GM18508 (cell line): Measurements from ENCODE around the gene CAPN8.

Experiments used
- ATAC-seq: cut with Tn5 transposase; IDR thresholded peaks from one replicate; pipeline ENCODE4 v1.9.1; 2021; ENCODE audit warnings: moderate number of reproducible peaks; ENCODE audit not compliant: insufficient read depth, unreplicated experiment

CAPN8 gene

GRCh38 chr1:223665592-223666312 is at the start of gene CAPN8:
Gene CAPN8, minus strand, starts transcription at chr1:223665701. Its CDS starts 55 bp downstream, at chr1:223665646.
- ATAC-seq, result no peak

- ATAC-seq, result no peak
Measured at GRCh38 chr1:223714849-223715603, 49.5 kb upstream of the CAPN8 start.

- ATAC-seq, result no peak
Measured at GRCh38 chr1:223714421-223714724, 48.9 kb upstream of the CAPN8 start.

- ATAC-seq, result no peak
Measured at GRCh38 chr1:223713546-223714420, 48.3 kb upstream of the CAPN8 start.

GRCh38 chr1:223712850-223713474 is 47.5 kb upstream of the CAPN8 start:
- ATAC-seq, result no peak

DNA sequence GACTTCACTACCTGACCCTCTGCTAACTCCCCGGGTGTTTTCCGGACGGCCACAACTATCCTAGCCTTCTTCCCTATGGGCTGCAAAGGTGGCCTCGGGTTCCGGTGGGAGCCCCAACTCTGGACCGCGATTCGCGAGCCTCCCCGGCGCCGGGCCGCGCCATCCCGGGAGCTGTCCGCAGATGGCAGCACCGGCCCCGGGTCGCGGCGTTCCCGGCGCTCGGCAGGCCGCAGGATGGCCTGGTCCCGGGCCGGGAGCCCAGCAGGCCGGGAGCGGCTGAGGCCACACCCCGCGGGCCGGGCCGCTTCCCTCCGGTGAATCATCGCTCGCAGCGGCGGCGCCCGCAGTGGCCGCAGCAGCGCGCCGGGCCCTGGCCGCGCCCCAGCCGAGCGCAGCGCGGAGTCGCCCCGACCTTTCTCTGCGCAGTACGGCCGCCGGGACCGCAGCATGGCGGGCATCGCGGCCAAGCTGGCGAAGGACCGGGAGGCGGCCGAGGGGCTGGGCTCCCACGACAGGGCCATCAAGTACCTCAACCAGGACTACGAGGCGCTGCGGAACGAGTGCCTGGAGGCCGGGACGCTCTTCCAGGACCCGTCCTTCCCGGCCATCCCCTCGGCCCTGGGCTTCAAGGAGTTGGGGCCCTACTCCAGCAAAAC is 46.8 kb upstream of the CAPN8 start, which contains the start of gene CAPN2:
Gene CAPN2 (plus strand): TSS at position 346 of the 656 bp plus-strand sequence. CDS start 102 bp downstream, at position 448.
- ATAC-seq, result no peak

DNA sequence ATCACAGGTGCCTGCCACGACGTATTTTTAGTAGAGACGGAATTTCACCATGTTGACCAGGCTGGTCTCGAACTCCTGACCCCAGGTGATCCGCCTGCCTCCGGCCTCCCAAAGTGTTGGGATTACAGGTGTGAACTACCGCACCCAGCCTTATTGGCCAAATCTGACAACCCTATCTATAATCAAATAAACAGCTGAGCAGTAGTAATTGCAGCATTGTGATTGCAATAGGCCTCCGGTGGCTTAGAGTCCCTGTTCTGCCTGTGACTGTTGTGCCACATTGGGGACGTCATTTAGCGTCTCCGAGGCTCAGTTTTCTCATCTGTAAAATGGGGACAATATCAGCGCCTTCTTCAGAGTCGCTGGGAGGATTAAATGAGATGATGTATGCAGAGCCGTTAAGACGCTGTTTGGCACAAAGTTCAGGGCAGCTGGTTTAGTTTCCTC is 46.3 kb upstream of the CAPN8 start:
- no peak for ATAC-seq

- no peak for ATAC-seq
Measured at GRCh38 chr1:223711173-223711572, 45.7 kb upstream of the CAPN8 start.

DNA sequence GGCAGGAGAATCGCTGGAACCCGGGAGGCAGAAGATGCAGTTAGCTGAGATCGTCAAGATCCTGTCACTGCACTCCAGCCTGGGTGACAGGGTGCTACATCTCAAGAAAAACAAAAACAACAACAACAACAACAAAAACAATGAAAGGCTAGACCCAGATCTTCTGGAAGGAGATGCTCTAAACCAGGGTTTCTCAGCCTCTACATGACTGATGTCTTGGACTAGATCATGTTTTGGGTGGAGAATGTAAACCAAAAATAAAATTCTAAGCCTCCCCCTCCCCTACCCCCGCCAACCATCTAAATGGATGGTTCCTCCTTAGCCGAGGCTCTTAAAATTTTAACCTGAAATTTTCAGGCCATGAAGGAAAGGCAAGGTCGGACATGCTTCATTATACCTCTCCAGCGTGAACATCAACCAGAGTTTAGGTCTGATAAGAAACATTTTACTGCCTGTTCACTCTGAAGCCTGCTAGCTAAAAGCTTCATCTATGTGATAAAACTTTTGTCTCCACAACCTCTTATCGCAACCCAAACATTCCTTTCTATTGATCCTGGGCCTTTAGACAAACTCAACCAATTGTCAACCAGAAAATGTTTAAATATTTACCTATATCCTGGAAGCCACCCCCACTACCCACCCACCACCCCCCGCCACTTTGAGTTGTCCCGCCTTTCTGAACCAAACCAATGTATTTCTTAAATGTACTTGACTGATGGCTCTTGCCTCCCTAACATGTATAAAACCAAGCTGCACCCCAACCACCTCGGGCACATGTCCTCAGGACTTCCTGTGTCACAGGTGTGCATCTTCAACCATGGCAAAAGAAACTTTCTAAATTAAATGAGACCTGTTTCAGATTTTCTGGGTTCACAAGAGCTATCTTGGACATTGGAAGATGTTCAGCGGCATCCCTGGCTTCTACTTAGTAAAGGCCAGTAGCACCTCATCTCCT is 45.0 kb upstream of the CAPN8 start:
- no peak for ATAC-seq

DNA sequence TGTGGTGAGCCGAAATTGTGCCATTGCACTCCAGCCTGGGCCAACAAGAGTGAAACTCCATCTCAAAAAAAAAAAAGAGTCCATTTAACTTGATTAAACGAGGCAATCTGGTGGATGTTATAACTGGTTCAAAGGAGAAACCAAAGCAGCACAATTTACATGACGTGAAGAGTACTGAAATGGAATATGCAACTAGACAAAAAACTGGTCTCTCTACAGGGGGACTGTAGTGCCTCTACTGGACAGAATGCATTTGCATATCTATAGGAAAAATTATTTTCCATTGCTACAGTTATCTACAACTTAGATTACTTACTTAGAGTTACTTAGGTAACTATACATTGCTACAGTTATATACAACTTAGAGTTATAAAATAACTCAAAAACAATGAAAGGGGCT is 44.1 kb upstream of the CAPN8 start:
- no peak for ATAC-seq

- ATAC-seq, result no peak
Measured at GRCh38 chr1:223708651-223709268, 43.3 kb upstream of the CAPN8 start.

DNA sequence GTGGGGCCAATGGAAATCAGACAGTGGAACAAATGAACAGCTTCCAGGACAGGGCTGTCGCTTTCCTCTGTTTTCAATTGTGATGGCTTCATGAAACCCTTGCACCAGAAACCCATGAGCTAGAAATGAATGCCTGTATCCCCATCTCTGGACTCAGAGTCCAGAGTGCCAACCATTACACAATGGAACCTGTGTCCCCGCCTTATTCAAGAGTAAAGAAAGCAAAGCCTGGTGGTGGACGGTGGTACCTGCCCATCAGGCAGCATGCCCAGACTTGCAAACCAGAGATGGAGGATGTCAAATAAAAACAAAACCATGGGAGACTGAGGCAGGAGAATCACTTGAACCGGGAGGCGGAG is 42.5 kb upstream of the CAPN8 start:
- ATAC-seq, result no peak

- ATAC-seq, result no peak
Measured at GRCh38 chr1:223707256-223708000, 41.9 kb upstream of the CAPN8 start.

- no peak for ATAC-seq
Measured at GRCh38 chr1:223706077-223706973, 40.8 kb upstream of the CAPN8 start.

- no peak for ATAC-seq
Measured at GRCh38 chr1:223704921-223705878, 39.7 kb upstream of the CAPN8 start.

GRCh38 chr1:223703668-223704013 is 38.1 kb upstream of the CAPN8 start:
- no peak for ATAC-seq
